H9 (cell line): ENCODE measurements around the gene MRAS. TPM values are rescaled to one million over a fixed set of nuclear protein-coding genes. Genes with fewer than 3 reads are reported as not detected.

Experiments used
- DNase-seq: peaks from one replicate; pipeline ENCODE4 v3.0.0-alpha.2; 2017
- H2AFZ ChIP-seq: one replicate; pipeline ENCODE4 v1.6.1; 2013; ENCODE audit warnings: mild to moderate bottlenecking, low read length, control low read depth, moderate library complexity
- H2AK5ac ChIP-seq: 2 replicates; pipeline ENCODE4 v1.6.1; 2013; ENCODE audit warnings: low read length, control low read depth, mixed read lengths; ENCODE audit not compliant: insufficient read length
- H2BK120ac ChIP-seq: one replicate; pipeline ENCODE4 v1.6.1; 2013; ENCODE audit warnings: low read depth, mild to moderate bottlenecking, low read length, control low read depth, inconsistent platforms; ENCODE audit not compliant: poor library complexity, severe bottlenecking
- H2BK12ac ChIP-seq: 2 replicates; pipeline ENCODE4 v1.6.1; 2013; ENCODE audit warnings: low read length, control low read depth, mixed read lengths, low read depth; ENCODE audit not compliant: insufficient read length
- H2BK15ac ChIP-seq: 2 replicates; pipeline ENCODE4 v1.6.1; 2013; ENCODE audit warnings: low read depth, low read length, control low read depth
- H2BK20ac ChIP-seq: one replicate; pipeline ENCODE4 v1.6.1; 2013; ENCODE audit warnings: low read depth, mild to moderate bottlenecking, low read length, control low read depth, inconsistent platforms; ENCODE audit not compliant: poor library complexity, severe bottlenecking
- H2BK5ac ChIP-seq: 2 replicates; pipeline ENCODE4 v1.6.1; 2013; ENCODE audit warnings: low read length, control low read depth, mixed read lengths; ENCODE audit not compliant: insufficient read length
- H3K14ac ChIP-seq: 2 replicates; pipeline ENCODE4 v1.6.1; 2013; ENCODE audit warnings: low read length, control low read depth; ENCODE audit not compliant: insufficient read depth
- H3K18ac ChIP-seq: 2 replicates; pipeline ENCODE4 v1.6.1; 2013; ENCODE audit warnings: low read depth, mild to moderate bottlenecking, mixed read lengths, low read length, control low read depth; ENCODE audit not compliant: insufficient read length
- H3K23ac ChIP-seq: 2 replicates; pipeline ENCODE4 v1.6.1; 2013; ENCODE audit warnings: low read length, control low read depth, mixed read lengths, low read depth; ENCODE audit not compliant: insufficient read length
- H3K23me2 ChIP-seq: 2 replicates; pipeline ENCODE4 v1.6.1; 2013; ENCODE audit warnings: low read depth, mild to moderate bottlenecking, mixed read lengths, low read length, control low read depth; ENCODE audit not compliant: insufficient read length, poor library complexity, severe bottlenecking
- H3K27ac ChIP-seq: 2 replicates; pipeline ENCODE4 v1.5.1; 2013; ENCODE audit warnings: low read length, control low read depth, mixed read lengths, low read depth; ENCODE audit not compliant: insufficient read length
- H3K27me3 ChIP-seq: 2 replicates; pipeline ENCODE4 v1.6.1; 2013; ENCODE audit warnings: low read length, control low read depth, inconsistent platforms; ENCODE audit not compliant: insufficient read depth
- H3K4ac ChIP-seq: 2 replicates; pipeline ENCODE4 v1.6.1; 2013; ENCODE audit warnings: low read depth, mild to moderate bottlenecking, control low read depth, inconsistent platforms, low read length, moderate library complexity
- H3K4me1 ChIP-seq: 2 replicates; pipeline ENCODE4 v1.6.1; 2013; ENCODE audit warnings: low read length, control low read depth, inconsistent platforms; ENCODE audit not compliant: insufficient read depth
- H3K4me2 ChIP-seq: 2 replicates; pipeline ENCODE4 v1.6.1; 2013; ENCODE audit warnings: low read length, control low read depth, mixed read lengths; ENCODE audit not compliant: insufficient read length, insufficient read depth
- H3K56ac ChIP-seq: 2 replicates; pipeline ENCODE4 v1.6.1; 2013; ENCODE audit warnings: low read depth, mild to moderate bottlenecking, mixed read lengths, low read length, control low read depth; ENCODE audit not compliant: insufficient read length
- H3K79me1 ChIP-seq: 2 replicates; pipeline ENCODE4 v1.6.1; 2013; ENCODE audit warnings: low read depth, mild to moderate bottlenecking, moderate library complexity, low read length, control low read depth, inconsistent platforms; ENCODE audit not compliant: insufficient read depth, poor library complexity, severe bottlenecking
- H3K79me2 ChIP-seq: 2 replicates; pipeline ENCODE4 v1.6.1; 2013; ENCODE audit warnings: low read length, control low read depth, inconsistent platforms; ENCODE audit not compliant: insufficient read depth
- H3K9ac ChIP-seq: 2 replicates; pipeline ENCODE4 v1.6.1; 2013; ENCODE audit warnings: low read length, control low read depth, mixed read lengths; ENCODE audit not compliant: insufficient read length; ENCODE audit errors: extremely low read depth
- H3K9me3 ChIP-seq: one replicate; pipeline ENCODE4 v1.6.1; 2013; ENCODE audit warnings: low read depth, low read length, inconsistent platforms; ENCODE audit not compliant: control insufficient read depth
- H3T11ph ChIP-seq: one replicate; pipeline ENCODE4 v1.6.1; 2013; ENCODE audit warnings: mild to moderate bottlenecking, low read length, control low read depth, inconsistent platforms
- H4K20me1 ChIP-seq: one replicate; pipeline ENCODE4 v1.6.1; 2013; ENCODE audit not compliant: control insufficient read depth, insufficient read length, insufficient read depth
- H4K5ac ChIP-seq: 2 replicates; pipeline ENCODE4 v1.6.1; 2013; ENCODE audit warnings: low read depth, mild to moderate bottlenecking, mixed read lengths, low read length, control low read depth; ENCODE audit not compliant: insufficient read length
- H4K8ac ChIP-seq: replicated peaks from 2 replicates; pipeline ENCODE4 v1.6.1; 2013; ENCODE audit warnings: low read length, control low read depth, mixed read lengths, low read depth; ENCODE audit not compliant: insufficient read length
- H4K91ac ChIP-seq: 2 replicates; pipeline ENCODE4 v1.6.1; 2013; ENCODE audit warnings: low read depth, mild to moderate bottlenecking, moderate library complexity, mixed read lengths, low read length, control low read depth; ENCODE audit not compliant: insufficient read length
- H3K27ac Mint-ChIP-seq, 3 experiments: 2 replicates in 2 of 3; 3 replicates in 1 of 3; pipeline ENCODE4 v1.8.0; 2020 to 2021; ENCODE audit warnings: mixed read lengths in 3 of 3, mild to moderate bottlenecking in 1 of 3, moderate library complexity in 1 of 3
- H3K27me3 Mint-ChIP-seq: 2 replicates; pipeline ENCODE4 v1.8.0; 2021; ENCODE audit warnings: low read depth, mild to moderate bottlenecking, moderate library complexity, mixed read lengths
- H3K36me3 Mint-ChIP-seq, 3 experiments: 2 replicates in 2 of 3; 3 replicates in 1 of 3; pipeline ENCODE4 v1.8.0; 2020 to 2021; ENCODE audit warnings: low read depth in 3 of 3, mixed read lengths in 3 of 3; ENCODE audit not compliant: insufficient read depth in 1 of 3
- H3K4me1 Mint-ChIP-seq, 2 experiments: 2 replicates each; pipeline ENCODE4 v1.8.0; 2020; ENCODE audit warnings: mixed read lengths in 2 of 2
- H3K4me3 Mint-ChIP-seq, 2 experiments: 2 replicates in 1 of 2; 3 replicates in 1 of 2; pipeline ENCODE4 v1.8.0; 2020 to 2021; ENCODE audit warnings: mild to moderate bottlenecking in 2 of 2, mixed read lengths in 2 of 2, moderate library complexity in 1 of 2
- H3K9me3 Mint-ChIP-seq, 2 experiments: 2 replicates in 1 of 2; 3 replicates in 1 of 2; pipeline ENCODE4 v1.8.0; 2020; ENCODE audit warnings: mild to moderate bottlenecking in 2 of 2, mixed read lengths in 2 of 2, moderate library complexity in 1 of 2
- CTCF ChIP-seq: fragments of 200-600 bp; sonication (generic); conservative IDR thresholded peaks from 3 replicates; pipeline ENCODE4 v1.8.0; 2021; ENCODE audit warnings: antibody characterized with exemption, mild to moderate bottlenecking
- WGBS: extraction: QIAGEN DNeasy Blood & Tissue Kit; methylation state at CpG from one replicate; pipeline ENCODE4 v1.1.7; 2013; ENCODE audit warnings: missing lambda C conversion rate, low lambda C conversion rate, mixed read lengths; ENCODE audit not compliant: insufficient read length; ENCODE audit errors: extremely low coverage; 5-methylcytosine and 5-hydroxymethylcytosine counted together
- total RNA-seq: library from RNA; stranded (reverse); gene quantifications from 2 replicates; pipeline ENCODE4 v1.2.1, GENCODE V29; 2021

The MRAS gene
- total RNA-seq, 1 experiment from 2014 or later, result 10.9 TPM

- H3K23me2 ChIP-seq, result no peaks in the 10 kb centered on the region
- Mint-ChIP-seq H3K27me3 (no peaks in the 10 kb centered on the region; the same call in 1 of the 2 replicates), H3K4me3 (no peak overlapping the region), H3K9me3 (no peaks in the 10 kb centered on the region), H3K27ac (no peak overlapping the region), H3K4me1 (no peaks in the 10 kb centered on the region), H3K36me3 (peaks cover 0 to 23% (median 18%) of the 10 kb centered on the region in 3 experiments; a peak in 5 of 7 replicates)
- no peak overlapping the region for H2BK12ac ChIP-seq
- no peak overlapping the region for H4K91ac ChIP-seq
- no peaks in the 10 kb centered on the region for H4K20me1 ChIP-seq
- H4K5ac ChIP-seq, result no peak overlapping the region
- H3K27ac ChIP-seq, result no peak overlapping the region
- H2BK120ac ChIP-seq, result no peak overlapping the region
- H3K27me3 ChIP-seq, result no peaks in the 10 kb centered on the region; the same call in 1 of the 2 replicates
- no peak overlapping the region for H2AFZ ChIP-seq
- DNase-seq, result no peak
- no peak overlapping the region for H3K14ac ChIP-seq
- no CpG with 5 or more reads among the region's 2 CpGs for WGBS
- no peak overlapping the region for H2BK20ac ChIP-seq
- no peaks in the 10 kb centered on the region for H3K79me1 ChIP-seq
- no peak overlapping the region for H3K4me2 ChIP-seq
- no peak overlapping the region for H3K23ac ChIP-seq
- H4K8ac ChIP-seq, result no peak overlapping the region
- no peak overlapping the region for H3K9ac ChIP-seq
- H3K4me1 ChIP-seq, result no peaks in the 10 kb centered on the region
- H3K56ac ChIP-seq, result no peak overlapping the region
- no peak overlapping the region for H2AK5ac ChIP-seq
- no peak for TF ChIP-seq CTCF
- no peaks in the 10 kb centered on the region for H3K9me3 ChIP-seq
- no peak overlapping the region for H3K4ac ChIP-seq
- no peak overlapping the region for H3T11ph ChIP-seq
- no peak overlapping the region for H2BK15ac ChIP-seq
- H3K79me2 ChIP-seq, result no peaks in the 10 kb centered on the region
- no peak overlapping the region for H3K18ac ChIP-seq
- H2BK5ac ChIP-seq, result no peak overlapping the region
These were observed 47.7 kb upstream of the MRAS start for GRCh38 chr3:138300647-138301046.
